Endothelial cell of umbilical vein (primary cell): ENCODE results near the gene ARHGAP28. TPM values are rescaled to one million over a fixed set of nuclear protein-coding genes. Genes with fewer than 3 reads are reported as not detected.

Experiments
- BruUV-seq: library from RNA; stranded (reverse); fragments of 400-500 nt; replicated peaks from 2 replicates; lab custom pipeline; 2021; lab: Mats Ljungman, UMichigan
- CTCF ChIA-PET: fragments of 300-600, 350-600 bp; sonication (Branson Sonifier 250); formaldehyde crosslinking; loops from one replicate; lab custom pipeline; 2021; ENCODE audit warnings: antibody characterized with exemption, inconsistent platforms; lab: Charles Lee
- POLR2A ChIA-PET: fragments of 300-600, 350-600 bp; sonication (Branson Sonifier 250); formaldehyde crosslinking; loops from one replicate; lab custom pipeline; 2021; ENCODE audit warnings: antibody characterized with exemption, inconsistent platforms; lab: Charles Lee
- DNase-seq: peaks from one replicate; pipeline ENCODE4 v3.0.0-alpha.2; 2011; ENCODE audit warnings: low read depth, low spot score
- FAIRE-seq: peaks from 2 replicates; lab custom pipeline; 2011; peaks lifted over from hg19 to GRCh38; lab: Jason Lieb, UNC
- H2AFZ ChIP-seq: 2 replicates; pipeline ENCODE4 v1.6.0; 2012; ENCODE audit warnings: low read depth, low read length, control low read depth, inconsistent platforms
- H3K27ac ChIP-seq: 2 replicates; pipeline ENCODE4 v1.5.1; 2011; ENCODE audit warnings: low read depth, mild to moderate bottlenecking, control low read depth, low read length, moderate library complexity; ENCODE audit not compliant: insufficient read depth
- H3K27me3 ChIP-seq, 2 experiments: 2 replicates each; pipeline versions ENCODE4 v1.6.0 to v1.6.1; 2011; ENCODE audit warnings: low read length in 2 of 2, mixed read lengths in 1 of 2; ENCODE audit not compliant: control insufficient read depth in 2 of 2, insufficient read depth in 2 of 2
- H3K36me3 ChIP-seq, 2 experiments: 2 replicates in 1 of 2; 3 replicates in 1 of 2; pipeline ENCODE4 v1.5.1; 2011; ENCODE audit warnings: low read length in 2 of 2, mild to moderate bottlenecking in 1 of 2, moderate library complexity in 1 of 2; ENCODE audit not compliant: control insufficient read depth in 2 of 2, insufficient read depth in 2 of 2; ENCODE audit errors: extremely low read depth in 1 of 2
- H3K4me1 ChIP-seq: 3 replicates; pipeline ENCODE4 v1.5.1; 2011; ENCODE audit warnings: mild to moderate bottlenecking, low read length; ENCODE audit not compliant: control insufficient read depth, insufficient read depth; ENCODE audit errors: extremely low read depth
- H3K4me2 ChIP-seq: 2 replicates; pipeline ENCODE4 v1.6.1; 2011; ENCODE audit warnings: low read length, control low read depth, mixed read lengths; ENCODE audit not compliant: insufficient read depth
- H3K4me3 ChIP-seq, 3 experiments: fragments of 200-600 bp in 1 of 3; sonication (generic), shearing (Covaris generic) in 1 of 3; replicated peaks in 1 of 3; 2 replicates each; pipeline ENCODE4 v1.5.1; 2011 to 2016; ENCODE audit warnings: control low read depth in 3 of 3, low read length in 3 of 3, mild to moderate bottlenecking in 2 of 3, inconsistent platforms in 1 of 3, low read depth in 1 of 3, moderate library complexity in 1 of 3; ENCODE audit not compliant: insufficient read depth in 1 of 3
- H3K79me2 ChIP-seq: 2 replicates; pipeline ENCODE4 v1.6.0; 2012; ENCODE audit warnings: low read length, inconsistent platforms; ENCODE audit not compliant: control insufficient read depth, insufficient read depth
- H3K9ac ChIP-seq: replicated peaks from 2 replicates; pipeline ENCODE3; 2011; ENCODE audit warnings: low read length, control low read depth; ENCODE audit not compliant: insufficient read depth; ENCODE audit errors: extremely low read depth
- H3K9me1 ChIP-seq: replicated peaks from 3 replicates; pipeline ENCODE4 v1.6.0; 2011; ENCODE audit warnings: mild to moderate bottlenecking, low read length; ENCODE audit not compliant: control insufficient read depth, insufficient read depth; ENCODE audit errors: extremely low read depth
- H3K9me3 ChIP-seq: replicated peaks from 2 replicates; pipeline ENCODE4 v1.5.1; 2012; ENCODE audit warnings: low read length, inconsistent platforms; ENCODE audit not compliant: control insufficient read depth, insufficient read depth
- H4K20me1 ChIP-seq: replicated peaks from 2 replicates; pipeline ENCODE3; 2011; ENCODE audit warnings: mild to moderate bottlenecking, low read length; ENCODE audit not compliant: control insufficient read depth, insufficient read depth; ENCODE audit errors: extremely low read depth
- EZH2 ChIP-seq: IDR thresholded peaks from 2 replicates; pipeline ENCODE4 v1.6.1; 2012; ENCODE audit warnings: borderline replicate concordance, low read depth, mild to moderate bottlenecking, moderate library complexity, low read length, inconsistent platforms; ENCODE audit not compliant: severe bottlenecking
- FOS ChIP-seq: IDR thresholded peaks from 2 replicates; pipeline ENCODE4 v1.6.1; 2011; ENCODE audit warnings: mild to moderate bottlenecking, low read length, moderate library complexity, borderline replicate concordance; ENCODE audit not compliant: insufficient read depth
- GATA2 ChIP-seq: IDR thresholded peaks from 2 replicates; pipeline ENCODE4 v1.7.0; 2011; ENCODE audit warnings: low read depth, mild to moderate bottlenecking, moderate library complexity, mixed read lengths, low read length; ENCODE audit not compliant: insufficient read length, insufficient read depth
- JUN ChIP-seq: IDR thresholded peaks from 2 replicates; pipeline ENCODE4 v1.6.1; 2011; ENCODE audit warnings: borderline replicate concordance, low read depth; ENCODE audit not compliant: insufficient read length, insufficient read depth
- MAX ChIP-seq: IDR thresholded peaks from 2 replicates; pipeline ENCODE4 v1.6.1; 2011; ENCODE audit not compliant: insufficient read depth, insufficient read length
- MYC ChIP-seq: IDR thresholded peaks from one replicate; pipeline ENCODE4 v1.6.1; 2011; ENCODE audit warnings: mild to moderate bottlenecking, low read depth, low read length
- POLR2A ChIP-seq: IDR thresholded peaks from 2 replicates; pipeline ENCODE4 v1.6.1; 2012; ENCODE audit warnings: low read depth, mild to moderate bottlenecking, control low read depth, low read length
- POLR2AphosphoS5 ChIP-seq: IDR thresholded peaks from 2 replicates; pipeline ENCODE4 v1.6.1; 2012; ENCODE audit warnings: low read depth, mild to moderate bottlenecking, control low read depth, low read length, moderate library complexity; ENCODE audit not compliant: insufficient read depth
- dilution Hi-C: fragments of 300-500 bp; cut with MboI; formaldehyde crosslinking; loops from one replicate; pipeline ENCODE4 v1.15.0; 2019; ENCODE audit warnings: low sequenced_read_pairs; ENCODE audit not compliant: extremely low pct_ligation_motif_present
- intact Hi-C: fragments of 100-400 bp; cut with micrococcal nuclease; formaldehyde crosslinking; loops from one replicate; pipeline ENCODE4 v1.10.0; 2022
- polyA plus RNA-seq, 4 experiments: library from polyadenylated mRNA; depleted of rRNA in 3 of 4; stranded (reverse) in 3 of 4; unstranded in 1 of 4; fragments of >200 nt; gene quantifications; 2 replicates each; pipeline versions ENCODE4 v1.2.1 to v1.2.3, GENCODE V29; 2011 to 2012; ENCODE audit warnings: missing spikeins in 1 of 4
- total RNA-seq: library from RNA; stranded (reverse); gene quantifications from 2 replicates; pipeline ENCODE4 v1.2.3, GENCODE V29; 2021
- TF ChIP-seq, protein P1 (sequence below), 2 donors: IDR thresholded peaks; 1 replicate in 1 of 2; 2 replicates in 1 of 2; pipeline ENCODE4 v1.5.1; 2011; ENCODE audit warnings: low read length in 2 of 2, mild to moderate bottlenecking in 2 of 2, moderate library complexity in 2 of 2, control low read depth in 1 of 2, inconsistent platforms in 1 of 2, low read depth in 1 of 2; ENCODE audit not compliant: insufficient read depth in 1 of 2; ENCODE audit errors: extremely low read depth in 1 of 2

Gene ARHGAP28
- total and polyA plus RNA-seq, 2 donors (not counting 3 experiments of a cell fraction or from before 2014, with no cell fraction given) = 3.8 to 23.4 TPM

GRCh38 chr18:6755107-6755506 is 25.6 kb downstream of the ARHGAP28 start:
- Histone ChIP-seq H3K36me3 (no peaks in the 10 kb centered on the region), H3K4me2 (no peak overlapping the region), H4K20me1 (no peaks in the 10 kb centered on the region), H3K9me3 (no peaks in the 10 kb centered on the region), H3K9me1 (no peaks in the 10 kb centered on the region), H3K79me2 (no peaks in the 10 kb centered on the region), H3K27ac (no peak overlapping the region), H3K4me3 (no peak overlapping the region), H3K4me1 (peaks cover 8% of the 10 kb centered on the region), H2AFZ (no peak overlapping the region), H3K9ac (no peak overlapping the region), H3K27me3 (no peaks in the 10 kb centered on the region)
- BruUV-seq = no TSS peak
- dilution Hi-C loops = no loop called here
- CTCF ChIA-PET = interaction anchor here (1.2 to 1.4 kb wide), 2 partner anchors 12 to 29 kb away, joined by 3 read pairs; no protein-coding TSS in a partner anchor
- no peak for FAIRE-seq
- intact Hi-C loops = loop anchor here (1.0 kb wide), 1 partner anchor 26 kb away; the partner anchor contains the start of gene ARHGAP28
- POLR2A ChIA-PET = interaction anchor here (0.7 kb wide), 1 partner anchor 966 kb away, joined by 3 read pairs; no protein-coding TSS in a partner anchor
- no peak for TF ChIP-seq MAX
- no peak for TF ChIP-seq JUN
- no peak for TF ChIP-seq EZH2
- TF ChIP-seq MYC = no peak
- no peak for TF ChIP-seq POLR2A
- TF ChIP-seq, protein P1, sequence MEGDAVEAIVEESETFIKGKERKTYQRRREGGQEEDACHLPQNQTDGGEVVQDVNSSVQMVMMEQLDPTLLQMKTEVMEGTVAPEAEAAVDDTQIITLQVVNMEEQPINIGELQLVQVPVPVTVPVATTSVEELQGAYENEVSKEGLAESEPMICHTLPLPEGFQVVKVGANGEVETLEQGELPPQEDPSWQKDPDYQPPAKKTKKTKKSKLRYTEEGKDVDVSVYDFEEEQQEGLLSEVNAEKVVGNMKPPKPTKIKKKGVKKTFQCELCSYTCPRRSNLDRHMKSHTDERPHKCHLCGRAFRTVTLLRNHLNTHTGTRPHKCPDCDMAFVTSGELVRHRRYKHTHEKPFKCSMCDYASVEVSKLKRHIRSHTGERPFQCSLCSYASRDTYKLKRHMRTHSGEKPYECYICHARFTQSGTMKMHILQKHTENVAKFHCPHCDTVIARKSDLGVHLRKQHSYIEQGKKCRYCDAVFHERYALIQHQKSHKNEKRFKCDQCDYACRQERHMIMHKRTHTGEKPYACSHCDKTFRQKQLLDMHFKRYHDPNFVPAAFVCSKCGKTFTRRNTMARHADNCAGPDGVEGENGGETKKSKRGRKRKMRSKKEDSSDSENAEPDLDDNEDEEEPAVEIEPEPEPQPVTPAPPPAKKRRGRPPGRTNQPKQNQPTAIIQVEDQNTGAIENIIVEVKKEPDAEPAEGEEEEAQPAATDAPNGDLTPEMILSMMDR (IDR thresholded peaks at IDR 0.05; ENCODE audit: extremely low read depth in 1 of 2, insufficient read depth in 1 of 2, low read depth in 1 of 2, low read length in 2 of 2) = no peak
- no peak for TF ChIP-seq GATA2
- TF ChIP-seq FOS = no peak
- no peak for TF ChIP-seq POLR2AphosphoS5
- peak; percentile 74 for DNase-seq
